AG04449 (cell line): Measurements from ENCODE around the gene STON1.
A peak's percentile ranks its signal among the peaks of the same experiment; 100 is the strongest.
"Not testable (repeated sequence)": the region's sequence is repeated elsewhere in the genome, so short reads cannot be mapped to it uniquely, and the experiment has no call there.

Source experiments
- CTCF ChIA-PET: fragments of 350-600 bp; formaldehyde crosslinking; extraction: SDS; loops from one replicate; lab custom pipeline; 2021; ENCODE audit warnings: antibody characterized with exemption; lab: Yijun Ruan, JAX
- POLR2A ChIA-PET: fragments of 400-600, 350-600 bp; formaldehyde crosslinking; extraction: SDS; loops from one replicate; lab custom pipeline; 2020; ENCODE audit warnings: antibody characterized with exemption, inconsistent platforms; lab: Yijun Ruan, JAX
- DNase-seq: peaks from one replicate; pipeline ENCODE4 v3.0.0-alpha.2; 2010; ENCODE audit warnings: low read depth, low spot score
- H3K4me3 ChIP-seq: 2 replicates; pipeline ENCODE4 v1.5.1; 2011; ENCODE audit warnings: low read depth, mild to moderate bottlenecking, control low read depth, low read length
- TF ChIP-seq, protein P1 (sequence below): IDR thresholded peaks from one replicate; pipeline ENCODE4 v1.5.1; 2011; ENCODE audit warnings: mild to moderate bottlenecking, moderate library complexity, low read length, control low read depth, inconsistent platforms; ENCODE audit not compliant: insufficient read depth; ENCODE audit errors: missing control alignments

Gene STON1

DNA sequence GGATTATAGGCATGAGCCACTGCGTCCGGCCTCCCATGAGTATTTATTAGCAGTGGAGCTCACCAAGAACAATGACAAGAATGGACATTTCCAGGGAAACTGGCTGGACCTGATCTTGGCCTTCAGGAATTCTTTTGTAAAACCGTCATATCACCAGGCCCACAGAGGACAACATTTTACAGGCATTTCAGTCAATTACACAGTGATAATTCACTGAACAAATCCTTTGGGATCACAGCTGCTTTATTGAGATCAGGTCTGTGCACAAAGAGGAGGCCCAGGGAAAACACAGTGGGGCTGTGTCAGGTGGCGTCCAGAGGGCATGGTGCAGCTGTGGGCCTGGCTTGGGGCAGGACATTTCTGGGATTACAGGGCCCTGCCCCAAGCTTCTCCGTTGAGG is 57.6 kb downstream of the STON1 start:
- no peak overlapping the region for H3K4me3 ChIP-seq
- CTCF ChIA-PET = interaction anchor here (0.7 to 4.2 kb wide), 14 partner anchors 12 to 474 kb away, joined by 3 to 50 read pairs (median 4); no protein-coding TSS in a partner anchor
- TF ChIP-seq, protein P1, sequence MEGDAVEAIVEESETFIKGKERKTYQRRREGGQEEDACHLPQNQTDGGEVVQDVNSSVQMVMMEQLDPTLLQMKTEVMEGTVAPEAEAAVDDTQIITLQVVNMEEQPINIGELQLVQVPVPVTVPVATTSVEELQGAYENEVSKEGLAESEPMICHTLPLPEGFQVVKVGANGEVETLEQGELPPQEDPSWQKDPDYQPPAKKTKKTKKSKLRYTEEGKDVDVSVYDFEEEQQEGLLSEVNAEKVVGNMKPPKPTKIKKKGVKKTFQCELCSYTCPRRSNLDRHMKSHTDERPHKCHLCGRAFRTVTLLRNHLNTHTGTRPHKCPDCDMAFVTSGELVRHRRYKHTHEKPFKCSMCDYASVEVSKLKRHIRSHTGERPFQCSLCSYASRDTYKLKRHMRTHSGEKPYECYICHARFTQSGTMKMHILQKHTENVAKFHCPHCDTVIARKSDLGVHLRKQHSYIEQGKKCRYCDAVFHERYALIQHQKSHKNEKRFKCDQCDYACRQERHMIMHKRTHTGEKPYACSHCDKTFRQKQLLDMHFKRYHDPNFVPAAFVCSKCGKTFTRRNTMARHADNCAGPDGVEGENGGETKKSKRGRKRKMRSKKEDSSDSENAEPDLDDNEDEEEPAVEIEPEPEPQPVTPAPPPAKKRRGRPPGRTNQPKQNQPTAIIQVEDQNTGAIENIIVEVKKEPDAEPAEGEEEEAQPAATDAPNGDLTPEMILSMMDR = no peak
- no peak for DNase-seq
- POLR2A ChIA-PET = no interaction called here

DNA sequence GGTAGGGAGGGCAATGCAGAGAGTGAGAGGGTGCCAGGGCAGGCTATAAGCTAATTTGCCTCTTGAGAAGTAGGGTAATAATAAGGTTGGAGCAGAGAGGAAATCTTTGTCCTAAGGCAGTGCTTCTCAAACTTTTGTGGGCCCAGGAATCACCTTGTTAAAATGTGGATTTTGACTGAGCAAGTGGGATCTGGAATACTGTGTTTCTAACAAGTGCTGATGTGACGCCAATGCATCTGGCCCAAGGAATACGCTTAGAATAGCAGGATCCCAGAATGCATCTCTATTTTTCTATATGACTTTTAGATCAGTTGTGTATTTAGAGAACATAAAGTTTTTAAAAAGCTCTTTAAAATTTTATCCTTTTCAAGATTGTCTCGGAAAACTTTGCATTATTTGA is 58.0 kb downstream of the STON1 start:
- ChIA-PET POLR2A (no interaction called here), CTCF (interaction anchor here (0.7 to 4.2 kb wide), 17 partner anchors 9 to 474 kb away, joined by 3 to 50 read pairs (median 4); no protein-coding TSS in a partner anchor)
- TF ChIP-seq, protein P1 = no peak
- no peak for DNase-seq
- no peak overlapping the region for H3K4me3 ChIP-seq

DNA sequence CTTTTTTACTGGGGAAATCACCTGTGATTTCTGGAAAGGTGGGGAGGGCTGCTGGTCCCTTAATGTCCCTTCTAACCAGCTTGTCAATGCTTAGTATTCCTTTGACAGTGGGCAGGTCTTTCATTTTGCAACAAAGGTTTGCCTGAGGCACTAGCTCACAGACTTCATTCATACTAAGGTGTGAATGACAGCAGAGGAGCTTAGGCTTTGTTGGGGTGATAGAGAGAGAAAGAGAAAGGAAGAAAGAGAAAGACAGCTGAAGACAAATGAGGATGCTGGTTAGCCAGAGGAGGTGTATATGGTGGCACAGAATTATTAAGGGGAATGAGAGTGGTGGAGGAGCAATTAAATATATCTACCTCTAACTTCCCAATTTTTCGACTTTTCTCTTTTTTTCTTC is 58.8 kb downstream of the STON1 start:
- TF ChIP-seq, protein P1 = no peak
- ChIA-PET POLR2A (no interaction called here), CTCF (interaction anchor here (0.7 to 4.2 kb wide), 19 partner anchors 9 to 475 kb away, joined by 3 to 50 read pairs (median 5); no protein-coding TSS in a partner anchor)
- H3K4me3 ChIP-seq = no peak overlapping the region
- no peak for DNase-seq

DNA sequence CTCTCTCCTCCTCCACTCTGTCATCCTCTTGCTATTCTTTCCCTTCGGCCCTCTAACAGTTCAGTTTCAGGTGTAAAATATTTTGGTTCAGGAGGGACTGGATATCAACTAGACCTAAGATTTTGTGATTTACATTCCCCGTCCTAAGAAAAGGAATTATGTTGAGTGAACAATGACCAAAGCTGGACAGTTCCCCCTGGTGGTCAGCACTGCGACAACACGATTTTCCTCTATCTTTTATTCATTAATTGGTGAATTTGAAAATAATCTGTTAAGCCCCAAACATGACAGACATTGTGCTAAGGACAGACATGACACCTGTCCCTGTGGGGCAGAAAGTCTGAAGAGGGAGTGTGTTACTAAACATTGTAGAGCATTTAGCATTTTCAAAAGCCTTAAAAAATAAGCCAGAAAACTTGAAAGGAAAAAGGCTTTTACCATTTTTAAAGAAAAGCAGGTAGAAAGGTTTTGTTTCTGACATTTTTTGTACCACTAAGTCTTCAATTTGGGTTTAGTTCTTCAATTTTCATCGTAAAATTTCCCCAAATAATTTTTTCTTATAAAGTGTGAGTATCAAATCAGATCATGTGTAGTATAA is 59.3 kb downstream of the STON1 start:
- DNase-seq = no peak
- TF ChIP-seq, protein P1 = peak; percentile 61
- POLR2A ChIA-PET = no interaction called here
- CTCF ChIA-PET = interaction anchor here (0.7 to 4.2 kb wide), 14 partner anchors 10 to 141 kb away, joined by 3 to 50 read pairs (median 5); no protein-coding TSS in a partner anchor
- H3K4me3 ChIP-seq = no peak overlapping the region

DNA sequence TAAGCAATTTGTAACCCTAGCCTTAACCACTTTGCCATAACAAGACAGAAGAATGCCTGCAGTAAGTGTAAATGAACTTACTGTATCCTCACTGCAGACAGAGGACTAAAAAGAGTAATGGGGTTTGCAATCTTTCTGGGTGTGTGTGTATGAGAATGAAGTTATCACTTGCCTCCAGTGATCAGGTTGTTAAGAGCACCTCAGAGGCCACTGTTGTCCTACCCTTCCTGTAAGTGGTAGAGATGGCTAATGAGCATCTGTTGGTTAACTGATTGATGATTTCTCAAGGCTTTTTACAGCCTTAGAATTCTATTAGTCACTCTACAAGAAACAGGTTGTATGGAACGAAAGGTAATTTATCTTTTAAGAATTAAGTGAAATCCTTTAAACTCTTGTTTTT is 60.1 kb downstream of the STON1 start:
- CTCF ChIA-PET = interaction anchor here (0.7 to 3.1 kb wide), 6 partner anchors 10 to 482 kb away, joined by 3 to 17 read pairs (median 3); no protein-coding TSS in a partner anchor
- TF ChIP-seq, protein P1 = no peak
- POLR2A ChIA-PET = no interaction called here
- H3K4me3 ChIP-seq = no peak overlapping the region
- DNase-seq = no peak

DNA sequence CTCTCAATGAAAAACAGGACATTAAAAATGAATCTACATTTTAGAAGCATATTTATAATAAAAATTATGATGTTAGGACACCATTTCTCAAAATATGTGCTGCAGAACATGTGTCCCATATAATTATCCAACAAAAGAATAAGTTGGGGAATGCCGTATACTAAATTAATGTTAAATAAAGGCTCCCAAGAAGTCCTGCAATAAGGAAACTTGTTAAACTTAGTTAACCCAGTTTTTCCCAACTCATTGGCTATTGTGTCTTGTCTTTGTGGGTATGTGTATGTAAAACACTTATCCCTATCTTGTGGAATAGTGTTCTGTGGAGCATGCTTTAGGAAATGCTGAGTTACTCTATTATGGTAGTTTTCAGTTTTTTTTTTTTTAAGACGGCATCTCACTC is 62.1 kb downstream of the STON1 start:
- POLR2A ChIA-PET = no interaction called here
- CTCF ChIA-PET = interaction anchor here (0.9 to 3.1 kb wide), 3 partner anchors 8 to 122 kb away, joined by 3 to 17 read pairs (median 4); no protein-coding TSS in a partner anchor
- TF ChIP-seq, protein P1 = no peak
- DNase-seq = no peak
- H3K4me3 ChIP-seq = no peak overlapping the region

DNA sequence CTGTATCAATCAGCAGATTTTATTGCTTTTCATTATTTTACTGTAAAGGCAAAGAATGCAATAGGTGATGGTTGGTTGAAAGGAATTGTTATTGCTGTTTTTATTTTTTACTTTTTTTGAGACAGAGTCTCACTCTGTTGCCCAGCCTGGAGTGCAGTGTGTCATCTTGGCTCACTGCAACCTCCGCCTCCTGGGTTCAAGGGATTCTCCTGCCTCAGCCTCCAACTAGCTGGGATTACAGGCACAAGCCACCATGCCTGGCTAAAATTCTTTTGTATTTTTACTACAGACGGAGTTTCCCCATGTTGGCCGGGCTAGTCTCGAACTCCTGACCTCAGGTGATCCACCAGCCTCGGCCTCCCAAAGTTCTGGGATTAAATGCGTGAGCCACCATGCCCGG is 66.8 kb downstream of the STON1 start:
- CTCF ChIA-PET = interaction anchor here (1.7 kb wide), 1 partner anchor 8 kb away, joined by 4 read pairs; no protein-coding TSS in a partner anchor
- H3K4me3 ChIP-seq, POLR2A ChIA-PET, DNase-seq: not testable (repeated sequence)
